MV-4-11 (cell line): ENCODE measurements around the gene NLGN1.

Experiments used
- DNase-seq: peaks from one replicate; lab custom pipeline; 2025; lab: John Stamatoyannopoulos, UW

NLGN1 gene

GRCh38 chr3:173770011-173770410 lies 372.5 kb downstream of the NLGN1 start:
- DNase-seq: no peak

GRCh38 chr3:173770796-173771573 lies 373.4 kb downstream of the NLGN1 start:
- no peak for DNase-seq

GRCh38 chr3:173773800-173774199 lies 376.3 kb downstream of the NLGN1 start:
- DNase-seq: no peak

GRCh38 chr3:173774294-173774693 lies 376.8 kb downstream of the NLGN1 start:
- no peak for DNase-seq

- no peak for DNase-seq
These were observed 380.7 kb downstream of the NLGN1 start for GRCh38 chr3:173778251-173778650.

GRCh38 chr3:173780067-173780466 lies 382.5 kb downstream of the NLGN1 start:
- DNase-seq: no peak

DNA sequence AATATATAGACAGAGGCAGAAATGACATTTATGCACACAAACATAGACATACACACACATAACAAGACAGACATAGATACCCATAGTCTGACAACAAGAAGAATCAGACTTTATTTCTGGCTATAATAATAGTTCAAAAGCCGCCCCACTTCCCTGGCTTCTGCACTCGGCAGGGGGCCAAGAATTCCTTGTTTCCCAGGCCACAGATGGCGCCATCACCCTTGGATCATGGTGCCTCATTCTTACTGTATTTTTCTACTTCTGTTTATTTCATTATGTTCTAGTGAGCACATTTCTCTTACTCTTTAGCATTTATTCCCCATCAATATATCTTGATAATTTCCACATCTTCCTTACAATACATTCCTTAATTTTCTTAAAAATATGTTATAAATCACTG lies 387.5 kb downstream of the NLGN1 start:
- no peak for DNase-seq

GRCh38 chr3:173789530-173790162 lies 392.1 kb downstream of the NLGN1 start:
- no peak for DNase-seq

GRCh38 chr3:173793963-173794362 lies 396.4 kb downstream of the NLGN1 start:
- no peak for DNase-seq

- DNase-seq: no peak
These were observed 398.9 kb downstream of the NLGN1 start for GRCh38 chr3:173796405-173796804.

GRCh38 chr3:173796890-173797289 lies 399.3 kb downstream of the NLGN1 start:
- DNase-seq: no peak

GRCh38 chr3:173799060-173799816 lies 401.7 kb downstream of the NLGN1 start:
- DNase-seq: no peak

- DNase-seq: no peak
These were observed 402.6 kb downstream of the NLGN1 start for GRCh38 chr3:173800154-173800553.

DNA sequence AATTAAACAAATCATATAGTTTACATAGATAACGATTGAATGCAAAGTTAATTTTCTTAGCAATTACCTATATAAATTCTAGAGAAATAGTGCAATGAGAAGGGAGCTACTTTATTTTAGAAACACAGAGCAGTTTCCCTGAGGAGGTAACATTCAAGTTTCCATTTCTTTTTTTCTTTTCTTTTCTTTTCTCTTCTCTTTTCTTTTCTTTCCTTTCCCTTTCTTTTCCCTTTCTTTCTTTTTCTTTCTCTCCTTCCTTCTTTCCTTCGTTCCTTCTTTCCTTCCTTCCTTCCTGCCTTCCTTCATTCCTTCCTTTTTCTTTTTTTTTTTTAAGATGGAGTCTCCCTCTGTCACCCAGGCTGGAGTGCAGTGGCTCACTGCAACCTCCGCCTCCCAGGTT lies 417.3 kb downstream of the NLGN1 start:
- no peak for DNase-seq

DNA sequence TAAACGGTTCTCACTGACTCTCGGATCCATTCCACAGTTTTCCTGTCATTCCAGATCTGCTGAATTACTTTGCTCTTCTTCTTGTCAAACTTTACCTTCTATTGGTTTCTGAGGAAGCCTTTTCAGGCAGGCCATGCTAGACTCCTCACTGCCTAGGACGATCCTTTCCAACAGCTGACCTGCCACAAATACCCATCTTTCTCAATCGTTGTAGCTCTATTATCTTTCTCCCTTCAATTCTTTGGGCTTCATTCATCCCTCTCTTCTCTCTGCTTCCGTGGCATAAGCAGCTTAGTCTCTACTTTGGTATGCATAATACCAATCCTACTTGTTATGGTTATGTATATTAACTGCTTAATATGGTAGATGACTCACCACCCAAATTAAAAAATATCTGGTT lies 421.8 kb downstream of the NLGN1 start:
- no peak for DNase-seq

DNA sequence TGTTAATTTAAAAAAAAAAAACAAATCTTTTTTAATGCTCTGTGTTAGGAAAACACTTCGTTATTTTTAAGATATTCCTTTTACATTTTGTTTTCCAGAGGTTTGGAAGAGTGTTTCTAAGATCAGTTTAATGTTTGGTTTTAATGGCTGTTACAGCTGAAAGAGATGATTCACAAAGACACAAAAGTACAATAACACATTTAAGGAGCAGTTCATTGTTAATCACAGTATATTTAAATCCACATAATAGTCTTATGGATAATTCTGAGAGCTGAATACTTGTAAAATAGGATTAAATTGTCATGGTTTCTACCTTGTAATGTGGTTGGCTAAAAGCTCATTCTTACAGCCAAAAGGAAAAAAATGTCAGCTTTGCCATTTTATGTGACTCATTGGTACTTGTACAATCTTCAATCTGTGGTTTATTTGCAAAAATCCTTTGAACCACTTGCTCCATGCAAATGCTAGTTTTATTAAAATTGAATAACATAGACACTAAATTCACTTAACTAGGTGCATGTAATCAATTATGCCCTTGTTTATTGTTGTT lies 426.4 kb downstream of the NLGN1 start:
- no peak for DNase-seq

GRCh38 chr3:173825730-173826129 lies 428.2 kb downstream of the NLGN1 start:
- DNase-seq: no peak

DNA sequence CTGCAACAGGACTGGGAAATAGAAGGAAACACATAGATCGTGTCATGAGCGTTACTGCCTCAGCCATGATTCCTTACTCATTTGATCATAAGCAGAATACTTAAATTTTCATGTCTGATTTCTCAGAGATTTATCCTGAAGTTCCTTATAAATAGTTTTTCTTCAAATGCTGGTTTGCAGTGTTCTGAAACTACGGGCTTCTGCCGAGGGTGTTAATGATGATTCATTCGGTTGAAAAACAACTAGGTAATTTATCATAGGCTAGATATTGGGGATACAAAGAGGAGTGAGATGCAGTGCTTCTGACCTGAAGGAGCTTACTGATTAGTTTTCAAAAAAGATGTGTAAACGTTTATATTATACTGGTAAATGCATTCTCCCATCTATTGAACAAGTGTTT lies 428.9 kb downstream of the NLGN1 start:
- DNase-seq: no peak

DNA sequence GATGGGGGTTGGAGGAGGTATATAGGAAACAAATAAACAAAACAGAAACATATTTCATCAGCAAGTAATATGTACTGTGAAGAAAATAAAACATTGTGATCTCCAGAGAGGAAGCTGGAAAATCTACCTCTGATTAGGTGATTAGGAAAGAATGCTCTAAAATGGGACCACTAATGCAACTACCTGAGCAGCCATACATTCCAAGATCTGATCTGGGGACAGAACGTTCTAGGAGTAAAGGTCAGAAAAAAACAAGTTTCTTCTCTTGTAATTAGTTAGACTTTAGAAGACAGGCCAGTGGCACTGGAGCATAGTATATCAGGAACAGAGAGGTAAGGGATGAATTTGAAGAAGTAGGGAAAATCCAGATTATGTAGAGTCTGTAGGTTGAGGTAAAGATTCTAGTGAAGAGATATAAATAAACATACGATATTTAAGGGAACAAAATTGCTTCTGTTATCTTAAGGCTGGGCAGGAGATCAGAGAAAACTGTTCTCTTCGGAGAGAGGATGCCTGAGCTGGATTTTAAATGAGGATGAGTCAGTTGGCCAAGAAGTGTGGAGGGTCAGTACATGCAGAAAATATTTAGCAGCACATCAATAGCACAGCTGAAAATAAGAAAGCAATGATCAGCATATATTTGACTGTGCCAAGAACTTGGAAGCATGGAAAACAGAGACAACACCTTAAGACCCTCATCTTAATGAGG lies 429.5 kb downstream of the NLGN1 start:
- DNase-seq: no peak

DNA sequence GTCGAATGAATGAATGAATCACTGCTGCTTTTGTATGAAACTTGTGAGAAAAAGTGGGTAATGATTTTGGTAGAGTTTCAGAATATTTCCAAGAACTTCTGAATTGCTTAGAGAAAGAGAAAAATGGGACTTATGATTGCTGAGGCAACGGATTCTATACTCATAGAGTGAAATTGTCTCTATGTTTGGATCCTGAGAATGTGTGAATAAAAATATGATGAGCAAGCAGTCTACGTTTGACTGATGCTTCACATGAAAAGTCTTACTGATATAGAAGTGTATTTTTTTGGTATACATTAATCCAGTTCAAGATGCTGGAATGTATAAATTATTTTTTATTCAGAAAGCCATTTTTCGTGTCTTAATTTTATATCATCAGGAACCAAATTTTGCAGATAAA lies 441.1 kb downstream of the NLGN1 start:
- no peak for DNase-seq

GRCh38 chr3:173839859-173840258 lies 442.3 kb downstream of the NLGN1 start:
- DNase-seq: no peak

- DNase-seq: no peak
These were observed 443.8 kb downstream of the NLGN1 start for GRCh38 chr3:173841334-173841733.
